Stimulated activated CD4-positive, alpha-beta T cell treated with anti-CD3 and anti-CD28 coated beads, Interleukin-1b, Interleukin-23, amount 100 ng/mL, for 4 hours (primary cell): Measurements from ENCODE around the gene BMP6.

ENCODE experiments used
- DNase-seq, 2 donors: peaks; one replicate each; pipeline ENCODE4 v3.0.0-alpha.2; 2020; ENCODE audit warnings: low read depth in 2 of 2

Gene BMP6

GRCh38 chr6:7903673-7904072, 177.8 kb downstream of the BMP6 start:
- DNase-seq: no peak

- no peak for DNase-seq
Observed at GRCh38 chr6:7904654-7905319, 178.9 kb downstream of the BMP6 start.

GRCh38 chr6:7905416-7905815, 179.5 kb downstream of the BMP6 start:
- no peak for DNase-seq

GRCh38 chr6:7906741-7907140, 180.8 kb downstream of the BMP6 start:
- no peak for DNase-seq

GRCh38 chr6:7907159-7907558, 181.3 kb downstream of the BMP6 start:
- no peak for DNase-seq

- peak in 1 of 2 donors; percentile 59 for DNase-seq
Observed at GRCh38 chr6:7909323-7910276, 183.7 kb downstream of the BMP6 start.

- no peak for DNase-seq
Observed at GRCh38 chr6:7910298-7910653, 184.4 kb downstream of the BMP6 start.

- DNase-seq: peak; percentile 54 to 80
Observed at GRCh38 chr6:7910654-7911344, 184.9 kb downstream of the BMP6 start, which contains the start of gene TXNDC5. Gene TXNDC5 (minus strand): TSS chr6:7910788. CDS start chr6:7910776, 12 bp downstream.

- DNase-seq: no peak
Observed at GRCh38 chr6:7911345-7911725, 185.4 kb downstream of the BMP6 start.

GRCh38 chr6:7912024-7912423, 186.1 kb downstream of the BMP6 start:
- no peak for DNase-seq

- no peak for DNase-seq
Observed at GRCh38 chr6:7912736-7913517, 187.0 kb downstream of the BMP6 start.

- no peak for DNase-seq
Observed at GRCh38 chr6:7914311-7914710, 188.4 kb downstream of the BMP6 start.

- no peak for DNase-seq
Observed at GRCh38 chr6:7914991-7915789, 189.3 kb downstream of the BMP6 start.

- DNase-seq: no peak
Observed at GRCh38 chr6:7916959-7917358, 191.1 kb downstream of the BMP6 start.

- no peak for DNase-seq
Observed at GRCh38 chr6:7917729-7918128, 191.8 kb downstream of the BMP6 start.

- no peak for DNase-seq
Observed at GRCh38 chr6:7918403-7918802, 192.5 kb downstream of the BMP6 start.

GRCh38 chr6:7919871-7920270, 194.0 kb downstream of the BMP6 start:
- DNase-seq: no peak

- no peak for DNase-seq
Observed at GRCh38 chr6:7920425-7920824, 194.5 kb downstream of the BMP6 start.

- DNase-seq: no peak
Observed at GRCh38 chr6:7921046-7921445, 195.1 kb downstream of the BMP6 start.

GRCh38 chr6:7921632-7922092, 195.8 kb downstream of the BMP6 start:
- no peak for DNase-seq

GRCh38 chr6:7922596-7922995, 196.7 kb downstream of the BMP6 start:
- no peak for DNase-seq
